Right cardiac atrium (tissue), 5 donors: ENCODE measurements around the gene EMILIN1. TPM values are rescaled to one million over a fixed set of nuclear protein-coding genes. Genes with fewer than 3 reads are reported as not detected.

Experiments used
- ATAC-seq, 2 donors: fragments of 200-7000 bp; cut with Tn5 transposase; one replicate each; pipeline versions ENCODE4 v1.8.0 to v1.9.1; 2020; ENCODE audit warnings: moderate library complexity in 2 of 2, mild to moderate bottlenecking in 1 of 2
- DNase-seq, 3 donors: peaks; one replicate each; pipeline ENCODE4 v3.0.0-alpha.2; 2020
- H3K27ac ChIP-seq: one replicate; pipeline ENCODE4 v1.5.1; 2013; ENCODE audit warnings: mild to moderate bottlenecking, low read length, control low read depth, moderate library complexity
- H3K27me3 ChIP-seq: one replicate; pipeline ENCODE4 v1.6.1; 2013; ENCODE audit not compliant: control insufficient read depth, insufficient read depth
- H3K4me1 ChIP-seq: one replicate; pipeline ENCODE4 v1.6.1; 2013; ENCODE audit warnings: low read length; ENCODE audit not compliant: control insufficient read depth, insufficient read depth
- H3K4me3 ChIP-seq: one replicate; pipeline ENCODE4 v1.5.1; 2013; ENCODE audit warnings: low read length, control low read depth
- H3K9me3 ChIP-seq: one replicate; pipeline ENCODE4 v1.6.1; 2013; ENCODE audit warnings: low read length; ENCODE audit not compliant: control insufficient read depth
- WGBS: extraction: QIAGEN DNeasy Blood & Tissue Kit; methylation state at CpG from one replicate; pipeline ENCODE4 v1.1.7; 2013; 5-methylcytosine and 5-hydroxymethylcytosine counted together
- intact Hi-C, 4 donors: fragments of 100-400 bp; cut with DNase I; formaldehyde crosslinking; loops; one replicate each; pipeline versions ENCODE4 v1.11.0 to v1.14.0; 2022 to 2023
- polyA plus RNA-seq: library from polyadenylated mRNA; stranded (reverse); fragments of 200-250 nt; gene quantifications from one replicate; pipeline ENCODE4 v1.2.3, GENCODE V29; 2013
- total RNA-seq, 4 donors: library from RNA; stranded (reverse); fragmentation: NEBNext Ultra II Directional; extraction: Animal tissue kit (Norgen Biotek cat#: 25700); gene quantifications; one replicate each; pipeline ENCODE4 v1.2.1, GENCODE V29; 2021
- donor health status: healthy with polysubstance abuse.
- donor health status: DM: no; HTN: yes; CAD: no.
- donor health status: DM: no; HTN: no; CAD: no.
- donor health status: DM: no; HTN: yes; CAD: no; lungs with severe emphysema.
- donor health status: DM: yes; HTN: yes; CAD: no.

Gene EMILIN1
- total and polyA plus RNA-seq, 5 donors, result 24.3 to 44.2 (median 34.6) TPM

- Histone ChIP-seq H3K4me3 (no peak overlapping the region), H3K27me3 (no peaks in the 10 kb centered on the region), H3K9me3 (no peaks in the 10 kb centered on the region), H3K4me1 (no peaks in the 10 kb centered on the region), H3K27ac (no peak overlapping the region)
- DNase-seq (peak in 1 of 3 donors; percentile 9), ATAC-seq (no peak)
- intact Hi-C loops, result loop anchor here (5.0 to 10.0 kb wide), 5 partner anchors 36 to 126 kb away; partner anchors contain the start of genes TMEM214 (in 3 of the 4) and AGBL5 (in 1 of the 4)
- WGBS, result 84% methylated on average over 5 of the region's 5 CpGs
Observed at GRCh38 chr2:27087823-27088410, 9.5 kb downstream of the EMILIN1 start.

- DNase-seq (no peak), ATAC-seq (no peak)
- 88% methylated on average over 6 of the region's 6 CpGs for WGBS
- intact Hi-C loops, result loop anchor here (5.0 to 10.0 kb wide), 5 partner anchors 36 to 126 kb away; partner anchors contain the start of genes TMEM214 (in 3 of the 4) and AGBL5 (in 1 of the 4)
- H3K4me3 ChIP-seq, result no peak overlapping the region
- no peaks in the 10 kb centered on the region for H3K27me3 ChIP-seq
- no peak overlapping the region for H3K27ac ChIP-seq
- no peaks in the 10 kb centered on the region for H3K4me1 ChIP-seq
- H3K9me3 ChIP-seq, result no peaks in the 10 kb centered on the region
Observed at GRCh38 chr2:27088634-27089033, 10.2 kb downstream of the EMILIN1 start.

- Histone ChIP-seq H3K27me3 (no peaks in the 10 kb centered on the region), H3K4me3 (no peak overlapping the region), H3K9me3 (no peaks in the 10 kb centered on the region), H3K4me1 (no peaks in the 10 kb centered on the region), H3K27ac (no peak overlapping the region)
- no peak for ATAC-seq
- DNase-seq, result peak in 1 of 3 donors; percentile 36
- WGBS, result 89% methylated on average over 14 of the region's 14 CpGs
- intact Hi-C loops, result loop anchor here (5.0 to 10.0 kb wide), 5 partner anchors 37 to 127 kb away; partner anchors contain the start of genes TMEM214 (in 3 of the 4) and AGBL5 (in 1 of the 4)
Observed at GRCh38 chr2:27089111-27089954, 10.9 kb downstream of the EMILIN1 start.

- intact Hi-C loops, result loop anchor here in 2 of 4 donors (10.0 kb wide), 1 partner anchor 193 kb away; the partner anchor contains the start of gene TRIM54 (in 2 of the 2)
- no peak overlapping the region for H3K27ac ChIP-seq
- no peak for ATAC-seq
- no peak overlapping the region for H3K4me3 ChIP-seq
- H3K4me1 ChIP-seq, result no peaks in the 10 kb centered on the region
- H3K27me3 ChIP-seq, result no peaks in the 10 kb centered on the region
- no peaks in the 10 kb centered on the region for H3K9me3 ChIP-seq
- DNase-seq, result peak in 1 of 3 donors; percentile 13
- WGBS, result 76% methylated on average over 25 of the region's 25 CpGs
Observed at GRCh38 chr2:27091746-27092695, 13.6 kb downstream of the EMILIN1 start.

- Histone ChIP-seq H3K27me3 (no peaks in the 10 kb centered on the region), H3K4me1 (no peaks in the 10 kb centered on the region), H3K9me3 (no peaks in the 10 kb centered on the region), H3K4me3 (no peak overlapping the region), H3K27ac (no peak overlapping the region)
- intact Hi-C loops, result loop anchor here in 2 of 4 donors (10.0 kb wide), 1 partner anchor 192 kb away; the partner anchor contains the start of gene TRIM54 (in 2 of the 2)
- no peak for ATAC-seq
- peak in 1 of 3 donors; percentile 40 for DNase-seq
- 65% methylated on average over 10 of the region's 10 CpGs for WGBS
Observed at GRCh38 chr2:27092696-27093429, 14.4 kb downstream of the EMILIN1 start.

GRCh38 chr2:27093430-27094352, 15.3 kb downstream of the EMILIN1 start:
- ATAC-seq (no peak), DNase-seq (peak in 1 of 3 donors; percentile 20)
- Histone ChIP-seq H3K27me3 (no peaks in the 10 kb centered on the region), H3K4me1 (no peaks in the 10 kb centered on the region), H3K4me3 (no peak overlapping the region), H3K9me3 (no peaks in the 10 kb centered on the region), H3K27ac (no peak overlapping the region)
- intact Hi-C loops, result loop anchor here in 2 of 4 donors (10.0 kb wide), 1 partner anchor 191 kb away; the partner anchor contains the start of gene TRIM54 (in 2 of the 2)
- WGBS, result 90% methylated on average over 6 of the region's 6 CpGs

GRCh38 chr2:27094353-27094984, 16.1 kb downstream of the EMILIN1 start:
- no peak overlapping the region for H3K27ac ChIP-seq
- intact Hi-C loops, result loop anchor here in 2 of 4 donors (10.0 kb wide), 1 partner anchor 190 kb away; the partner anchor contains the start of gene TRIM54 (in 2 of the 2)
- no peak overlapping the region for H3K4me3 ChIP-seq
- WGBS, result 93% methylated on average over 24 of the region's 24 CpGs
- DNase-seq, result peak in 1 of 3 donors; percentile 40
- no peaks in the 10 kb centered on the region for H3K4me1 ChIP-seq
- no peaks in the 10 kb centered on the region for H3K27me3 ChIP-seq
- ATAC-seq, result no peak
- no peaks in the 10 kb centered on the region for H3K9me3 ChIP-seq

- H3K27me3 ChIP-seq, result no peaks in the 10 kb centered on the region
- no peak overlapping the region for H3K27ac ChIP-seq
- ATAC-seq (no peak), DNase-seq (no peak)
- no peak overlapping the region for H3K4me3 ChIP-seq
- no peaks in the 10 kb centered on the region for H3K9me3 ChIP-seq
- 91% methylated on average over 2 of the region's 2 CpGs for WGBS
- intact Hi-C loops, result loop anchor here (5.0 to 10.0 kb wide), 3 partner anchors 97 to 189 kb away; partner anchors contain the start of gene TRIM54 (in 3 of the 4)
- no peaks in the 10 kb centered on the region for H3K4me1 ChIP-seq
Observed at GRCh38 chr2:27095427-27095744, 17.0 kb downstream of the EMILIN1 start.
